Endothelial cell of umbilical vein (primary cell): ENCODE measurements around the gene OXNAD1.

ENCODE experiments used
- CTCF ChIP-seq, 2 donors: IDR thresholded peaks; 1 replicate in 1 of 2; 2 replicates in 1 of 2; pipeline ENCODE4 v1.5.1; 2011; ENCODE audit warnings: low read length in 2 of 2, mild to moderate bottlenecking in 2 of 2, moderate library complexity in 2 of 2, control low read depth in 1 of 2, inconsistent platforms in 1 of 2, low read depth in 1 of 2; ENCODE audit not compliant: insufficient read depth in 1 of 2; ENCODE audit errors: extremely low read depth in 1 of 2
- EZH2 ChIP-seq: IDR thresholded peaks from 2 replicates; pipeline ENCODE4 v1.6.1; 2012; ENCODE audit warnings: borderline replicate concordance, low read depth, mild to moderate bottlenecking, moderate library complexity, low read length, inconsistent platforms; ENCODE audit not compliant: severe bottlenecking
- FOS ChIP-seq: IDR thresholded peaks from 2 replicates; pipeline ENCODE4 v1.6.1; 2011; ENCODE audit warnings: mild to moderate bottlenecking, low read length, moderate library complexity, borderline replicate concordance; ENCODE audit not compliant: insufficient read depth
- GATA2 ChIP-seq: IDR thresholded peaks from 2 replicates; pipeline ENCODE4 v1.7.0; 2011; ENCODE audit warnings: low read depth, mild to moderate bottlenecking, moderate library complexity, mixed read lengths, low read length; ENCODE audit not compliant: insufficient read length, insufficient read depth
- MYC ChIP-seq: IDR thresholded peaks from one replicate; pipeline ENCODE4 v1.6.1; 2011; ENCODE audit warnings: mild to moderate bottlenecking, low read depth, low read length
- POLR2A ChIP-seq: IDR thresholded peaks from 2 replicates; pipeline ENCODE4 v1.6.1; 2012; ENCODE audit warnings: low read depth, mild to moderate bottlenecking, control low read depth, low read length
- POLR2AphosphoS5 ChIP-seq: IDR thresholded peaks from 2 replicates; pipeline ENCODE4 v1.6.1; 2012; ENCODE audit warnings: low read depth, mild to moderate bottlenecking, control low read depth, low read length, moderate library complexity; ENCODE audit not compliant: insufficient read depth
- TF ChIP-seq, protein P1 (sequence below): IDR thresholded peaks from 2 replicates; pipeline ENCODE4 v1.6.1; 2011; ENCODE audit not compliant: insufficient read depth, insufficient read length

DNA sequence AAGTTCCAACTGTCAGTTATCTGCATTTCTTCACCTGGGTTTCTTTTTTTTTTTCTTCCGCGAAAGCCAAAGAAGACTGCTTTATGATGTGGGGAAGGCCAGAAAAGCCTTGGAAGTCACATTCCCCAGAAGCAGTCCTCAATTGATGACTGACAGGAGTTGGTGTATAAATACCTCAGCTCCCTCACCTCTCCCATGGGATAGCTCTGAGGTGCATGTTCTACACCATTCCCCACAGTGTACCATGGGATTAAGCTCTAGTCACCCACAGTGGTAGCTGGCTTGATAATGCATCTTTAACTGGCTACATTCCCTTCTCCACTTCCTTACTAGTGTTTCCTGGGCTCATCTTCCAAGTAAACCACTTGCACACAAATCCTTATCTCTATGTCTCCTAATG, 30.7 kb upstream of the OXNAD1 start:
- TF ChIP-seq POLR2AphosphoS5 (no peak), POLR2A (no peak), CTCF (IDR thresholded peaks at IDR 0.05; ENCODE audit: extremely low read depth in 1 of 2, insufficient read depth in 1 of 2, low read depth in 1 of 2, low read length in 2 of 2) (no peak), MYC (no peak), EZH2 (no peak), GATA2 (no peak), FOS (no peak)
- TF ChIP-seq, protein P1, sequence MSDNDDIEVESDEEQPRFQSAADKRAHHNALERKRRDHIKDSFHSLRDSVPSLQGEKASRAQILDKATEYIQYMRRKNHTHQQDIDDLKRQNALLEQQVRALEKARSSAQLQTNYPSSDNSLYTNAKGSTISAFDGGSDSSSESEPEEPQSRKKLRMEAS: no peak
